GM12872 (cell line): Measurements from ENCODE around the gene PDZD8.

ENCODE experiments used
- CTCF ChIP-seq: IDR thresholded peaks from 3 replicates; pipeline ENCODE4 v1.5.1; 2011; ENCODE audit warnings: low read depth, mild to moderate bottlenecking, low read length, moderate library complexity; ENCODE audit not compliant: insufficient read depth

PDZD8 gene

GRCh38 chr10:117355072-117355471 lies 20.2 kb downstream of the PDZD8 start:
- TF ChIP-seq CTCF, result no peak

DNA sequence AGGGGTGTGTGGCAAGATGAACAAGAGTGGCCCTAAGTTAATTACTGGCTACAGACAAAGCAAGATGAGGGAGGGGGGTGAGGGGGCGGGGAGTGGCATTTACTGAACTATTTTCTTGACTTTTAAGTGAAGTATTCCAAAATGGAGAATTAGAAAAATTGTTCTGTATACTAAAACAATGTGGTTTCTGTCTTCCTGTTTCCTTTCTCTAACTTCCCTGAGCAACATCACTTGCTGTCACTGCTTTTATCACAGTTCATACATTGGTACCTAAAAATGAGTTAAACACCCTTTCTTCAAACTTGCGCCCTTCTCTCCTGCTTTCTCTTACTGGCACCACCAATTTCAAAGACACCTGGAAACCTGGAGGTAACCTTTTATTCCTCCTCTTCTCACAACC lies 21.6 kb downstream of the PDZD8 start:
- TF ChIP-seq CTCF, result no peak

- TF ChIP-seq CTCF, result no peak
These were observed 22.5 kb downstream of the PDZD8 start for GRCh38 chr10:117352724-117353123.

DNA sequence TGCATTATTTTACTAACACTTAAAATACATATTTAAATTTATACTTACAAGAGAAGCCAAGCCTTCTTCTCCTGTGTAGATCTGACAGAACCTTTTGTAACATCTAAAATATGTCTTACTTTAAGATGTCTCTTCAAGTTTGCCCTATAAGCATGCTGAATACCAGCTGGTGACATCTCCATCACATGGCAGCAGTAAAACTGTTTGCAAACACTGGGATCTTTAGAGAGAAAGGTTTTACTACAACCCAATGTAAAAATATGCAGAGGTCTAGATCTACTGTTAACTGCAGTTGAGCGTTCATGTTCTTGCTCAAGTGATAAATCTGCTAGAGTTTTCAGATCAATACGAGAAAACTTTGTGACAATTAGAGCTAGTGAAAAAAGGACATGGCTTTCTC lies 23.2 kb downstream of the PDZD8 start:
- no peak for TF ChIP-seq CTCF

DNA sequence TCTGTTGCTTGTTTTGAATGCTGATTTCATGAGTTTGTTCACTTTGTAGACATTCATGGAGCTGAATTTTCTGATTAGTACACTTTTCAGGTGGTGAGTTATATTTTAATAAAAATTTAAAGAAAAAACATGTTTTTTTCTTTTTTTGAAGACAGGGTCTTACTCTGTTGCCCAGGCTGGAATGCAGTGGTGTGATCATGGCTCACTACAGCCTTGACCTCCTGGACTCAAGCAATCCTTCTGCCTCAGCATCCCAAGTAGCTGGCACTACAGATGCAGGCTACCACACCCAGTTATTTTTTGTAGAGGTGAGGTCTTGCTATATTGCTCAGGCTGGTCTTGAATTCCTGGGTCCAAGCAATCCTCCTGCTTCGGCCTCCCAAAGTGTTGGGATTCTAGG lies 23.7 kb downstream of the PDZD8 start:
- no peak for TF ChIP-seq CTCF

- TF ChIP-seq CTCF, result no peak
These were observed 24.3 kb downstream of the PDZD8 start for GRCh38 chr10:117350909-117351308.

GRCh38 chr10:117348236-117348635 lies 27.0 kb downstream of the PDZD8 start:
- no peak for TF ChIP-seq CTCF

DNA sequence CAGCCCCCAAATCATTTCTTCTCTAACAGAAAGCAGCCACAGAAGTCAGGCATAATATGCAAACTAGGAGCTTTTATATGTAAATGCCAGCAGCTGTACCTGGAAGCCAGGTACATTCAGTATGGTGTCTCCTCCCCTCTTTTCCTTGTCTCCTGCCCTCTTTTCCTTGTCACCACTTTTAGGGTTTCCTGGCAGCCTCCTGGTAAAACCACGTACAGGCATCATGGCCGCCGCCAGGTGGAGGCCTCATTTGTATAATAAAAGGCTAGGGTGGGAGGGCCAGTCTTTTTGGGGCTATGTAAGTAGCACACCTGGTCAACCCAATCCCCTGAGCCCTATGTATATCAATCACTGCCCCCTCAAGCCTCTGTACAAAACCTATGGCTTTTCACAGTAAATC lies 28.7 kb downstream of the PDZD8 start:
- TF ChIP-seq CTCF, result no peak
